ENCODE measurements around the gene CD79A. TPM values are rescaled to one million over a fixed set of nuclear protein-coding genes. Genes with fewer than 3 reads are reported as not detected.

CD79A gene
- under 1 TPM in 1 of 2 donors, not detected in 1; 0.59 TPM for total RNA-seq

- no peak within 1 kb of the TSS for H3K27ac ChIP-seq
- no peak within 1 kb of the TSS for H3K4me3 ChIP-seq
- H3K4me1 ChIP-seq (replicated peaks): no peaks in the 10 kb centered on the region
- no peak for DNase-seq (ENCODE audit: low spot score)
- no peak for TF ChIP-seq POLR2AphosphoS5 (IDR thresholded peaks at IDR 0.05)
- TF ChIP-seq, protein P1, sequence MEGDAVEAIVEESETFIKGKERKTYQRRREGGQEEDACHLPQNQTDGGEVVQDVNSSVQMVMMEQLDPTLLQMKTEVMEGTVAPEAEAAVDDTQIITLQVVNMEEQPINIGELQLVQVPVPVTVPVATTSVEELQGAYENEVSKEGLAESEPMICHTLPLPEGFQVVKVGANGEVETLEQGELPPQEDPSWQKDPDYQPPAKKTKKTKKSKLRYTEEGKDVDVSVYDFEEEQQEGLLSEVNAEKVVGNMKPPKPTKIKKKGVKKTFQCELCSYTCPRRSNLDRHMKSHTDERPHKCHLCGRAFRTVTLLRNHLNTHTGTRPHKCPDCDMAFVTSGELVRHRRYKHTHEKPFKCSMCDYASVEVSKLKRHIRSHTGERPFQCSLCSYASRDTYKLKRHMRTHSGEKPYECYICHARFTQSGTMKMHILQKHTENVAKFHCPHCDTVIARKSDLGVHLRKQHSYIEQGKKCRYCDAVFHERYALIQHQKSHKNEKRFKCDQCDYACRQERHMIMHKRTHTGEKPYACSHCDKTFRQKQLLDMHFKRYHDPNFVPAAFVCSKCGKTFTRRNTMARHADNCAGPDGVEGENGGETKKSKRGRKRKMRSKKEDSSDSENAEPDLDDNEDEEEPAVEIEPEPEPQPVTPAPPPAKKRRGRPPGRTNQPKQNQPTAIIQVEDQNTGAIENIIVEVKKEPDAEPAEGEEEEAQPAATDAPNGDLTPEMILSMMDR (IDR thresholded peaks at IDR 0.05): no peak
- no peak for TF ChIP-seq POLR2A (IDR thresholded peaks at IDR 0.05)
- H3K36me3 ChIP-seq: no peaks in the 10 kb centered on the region
- no peaks in the 10 kb centered on the region for H3K27me3 ChIP-seq (replicated peaks; ENCODE audit: insufficient read depth)
- intact Hi-C loops (cut with DNase I): no loop called here
- WGBS: 67% methylated on average over 7 of the region's 9 CpGs
- no peaks in the 10 kb centered on the region for H3K9me3 ChIP-seq
Measured at GRCh38 chr19:41876847-41877832, at the start of gene CD79A. TSS of gene CD79A (plus strand) at chr19:41877279. CDS start at chr19:41877305, 26 bp downstream.

DNA sequence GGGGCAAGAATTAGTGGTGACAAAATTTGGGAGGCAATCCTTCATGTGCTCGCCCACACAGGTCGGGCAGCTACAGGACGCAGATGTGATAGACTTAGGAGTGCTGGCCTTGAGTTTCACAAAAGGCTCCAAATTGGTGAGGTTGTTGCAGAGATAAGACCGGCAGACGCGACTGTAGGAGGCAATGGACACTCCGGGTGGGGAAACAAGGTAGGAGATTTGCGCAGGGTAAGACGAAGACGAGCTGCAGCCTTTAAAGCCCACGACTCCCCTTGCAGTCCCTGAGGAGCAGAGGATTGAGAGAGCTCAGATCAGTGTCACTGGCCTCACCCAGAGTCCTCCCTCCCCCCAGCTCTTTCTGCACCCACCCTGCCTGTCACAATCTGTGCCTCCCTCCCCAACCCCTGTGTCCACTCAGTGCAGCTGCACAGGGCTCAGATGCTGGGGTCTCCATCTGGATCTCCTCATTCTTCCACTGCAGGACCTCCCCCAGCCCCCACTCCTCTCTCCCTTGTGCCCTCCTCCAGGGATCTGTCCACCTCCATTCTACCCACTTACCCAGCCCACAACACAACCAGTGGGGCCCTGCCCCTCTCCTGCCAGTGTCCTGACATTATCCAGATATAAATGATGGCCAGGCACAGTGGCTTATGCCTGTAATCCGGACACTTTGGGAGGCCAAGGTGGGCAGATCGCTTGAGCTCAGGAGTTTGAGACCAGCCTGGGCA is 38.9 kb upstream of the CD79A start:
- H3K27me3 ChIP-seq (replicated peaks; ENCODE audit: insufficient read depth): peaks cover 3% of the 10 kb centered on the region
- TF ChIP-seq POLR2A (IDR thresholded peaks at IDR 0.05) (no peak), POLR2AphosphoS5 (IDR thresholded peaks at IDR 0.05) (no peak)
- TF ChIP-seq, protein P1 (IDR thresholded peaks at IDR 0.05): no peak
- H3K4me1 ChIP-seq (replicated peaks): no peaks in the 10 kb centered on the region
- no peaks in the 10 kb centered on the region for H3K36me3 ChIP-seq
- H3K4me3 ChIP-seq: no peak overlapping the region
- DNase-seq (ENCODE audit: low spot score): no peak
- intact Hi-C loops (cut with DNase I): no loop called here
- no peaks in the 10 kb centered on the region for H3K9me3 ChIP-seq
- 62% methylated on average over 13 of the region's 13 CpGs for WGBS
- H3K27ac ChIP-seq: no peak overlapping the region

GRCh38 chr19:41839211-41839610 is 37.9 kb upstream of the CD79A start:
- WGBS: 61% methylated on average over 2 of the region's 2 CpGs
- Histone ChIP-seq H3K27me3 (replicated peaks; ENCODE audit: insufficient read depth) (peaks cover 3% of the 10 kb centered on the region), H3K27ac (no peak overlapping the region), H3K36me3 (no peaks in the 10 kb centered on the region), H3K4me3 (no peak overlapping the region), H3K4me1 (replicated peaks) (no peaks in the 10 kb centered on the region), H3K9me3 (no peaks in the 10 kb centered on the region)
- intact Hi-C loops (cut with DNase I): no loop called here
- TF ChIP-seq POLR2AphosphoS5 (IDR thresholded peaks at IDR 0.05) (no peak), POLR2A (IDR thresholded peaks at IDR 0.05) (no peak)
- TF ChIP-seq, protein P1 (IDR thresholded peaks at IDR 0.05): no peak
- DNase-seq (ENCODE audit: low spot score): no peak

- H3K27ac ChIP-seq: no peak overlapping the region
- H3K4me3 ChIP-seq: no peak overlapping the region
- DNase-seq (ENCODE audit: low spot score): no peak
- intact Hi-C loops (cut with DNase I): no loop called here
- H3K4me1 ChIP-seq (replicated peaks): no peaks in the 10 kb centered on the region
- WGBS: 65% methylated on average over 7 of the region's 7 CpGs
- no peaks in the 10 kb centered on the region for H3K9me3 ChIP-seq
- TF ChIP-seq POLR2A (IDR thresholded peaks at IDR 0.05) (no peak), POLR2AphosphoS5 (IDR thresholded peaks at IDR 0.05) (no peak)
- TF ChIP-seq, protein P1 (IDR thresholded peaks at IDR 0.05): no peak
- peaks cover 3% of the 10 kb centered on the region for H3K27me3 ChIP-seq (replicated peaks; ENCODE audit: insufficient read depth)
- H3K36me3 ChIP-seq: no peaks in the 10 kb centered on the region
Measured at GRCh38 chr19:41843371-41843770, 33.7 kb upstream of the CD79A start.
